ENCODE measurements around the gene HDGFL2. TPM values are rescaled to one million over a fixed set of nuclear protein-coding genes. Genes with fewer than 3 reads are reported as not detected.

HDGFL2 gene
- total RNA-seq, 1 donor from 2014 or later: 55.7 TPM

GRCh38 chr19:4464815-4465581 is 7.1 kb upstream of the HDGFL2 start:
- intact Hi-C loops (cut with micrococcal nuclease): no loop called here

- intact Hi-C loops (cut with micrococcal nuclease): no loop called here
Measured at GRCh38 chr19:4467835-4468234, 4.3 kb upstream of the HDGFL2 start.

- intact Hi-C loops (cut with micrococcal nuclease): loop anchor here (1.0 to 5.0 kb wide), 19 partner anchors 14 to 1956 kb away; partner anchors contain the start of genes APBA3, CACTIN, CHAF1A and DUS3L
Measured at GRCh38 chr19:4471403-4472173, 509 bp upstream of the HDGFL2 start.

- intact Hi-C loops (cut with micrococcal nuclease): loop anchor here (5.0 kb wide), 5 partner anchors 486 to 1954 kb away; partner anchors contain the start of genes APBA3, CACTIN, EEF2 and MRPL54
Measured at GRCh38 chr19:4473011-4473762, 1.1 kb downstream of the HDGFL2 start.

GRCh38 chr19:4473763-4474513 is 1.8 kb downstream of the HDGFL2 start:
- intact Hi-C loops (cut with micrococcal nuclease): loop anchor here (5.0 kb wide), 5 partner anchors 487 to 1953 kb away; partner anchors contain the start of genes APBA3, CACTIN, EEF2 and MRPL54

- intact Hi-C loops (cut with micrococcal nuclease): loop anchor here (5.0 kb wide), 5 partner anchors 487 to 1953 kb away; partner anchors contain the start of genes APBA3, CACTIN, EEF2 and MRPL54
Measured at GRCh38 chr19:4474514-4475022, 2.5 kb downstream of the HDGFL2 start.

- intact Hi-C loops (cut with micrococcal nuclease): no loop called here
Measured at GRCh38 chr19:4477034-4477801, 5.1 kb downstream of the HDGFL2 start.

GRCh38 chr19:4482721-4483364 is 10.7 kb downstream of the HDGFL2 start:
- intact Hi-C loops (cut with micrococcal nuclease): no loop called here

- intact Hi-C loops (cut with micrococcal nuclease): no loop called here
Measured at GRCh38 chr19:4483385-4483784, 11.3 kb downstream of the HDGFL2 start.

GRCh38 chr19:4487572-4487971 is 15.5 kb downstream of the HDGFL2 start:
- intact Hi-C loops (cut with micrococcal nuclease): no loop called here

GRCh38 chr19:4488496-4488895 is 16.4 kb downstream of the HDGFL2 start:
- intact Hi-C loops (cut with micrococcal nuclease): no loop called here

GRCh38 chr19:4491446-4491845 is 19.3 kb downstream of the HDGFL2 start:
- intact Hi-C loops (cut with micrococcal nuclease): no loop called here

- intact Hi-C loops (cut with micrococcal nuclease): no loop called here
Measured at GRCh38 chr19:4492337-4493103, 20.4 kb downstream of the HDGFL2 start.

GRCh38 chr19:4493104-4493928 is 21.2 kb downstream of the HDGFL2 start:
- intact Hi-C loops (cut with micrococcal nuclease): no loop called here

- intact Hi-C loops (cut with micrococcal nuclease): no loop called here
Measured at GRCh38 chr19:4493929-4494690, 22.0 kb downstream of the HDGFL2 start.

- intact Hi-C loops (cut with micrococcal nuclease): no loop called here
Measured at GRCh38 chr19:4494691-4495064, 22.6 kb downstream of the HDGFL2 start.

- intact Hi-C loops (cut with micrococcal nuclease): no loop called here
Measured at GRCh38 chr19:4495471-4495870, 23.4 kb downstream of the HDGFL2 start.

All from T-helper 1 cell treated with Interleukin-12 subunit alpha and Interleukin-12 subunit beta and Interleukin-4 antibody, amounts not matched to agents 30 ng/mL and 1 ng/mL, for 36 hours (primary cell).